Hindlimb muscle (tissue), 1 donor: ENCODE data around the gene RAB40C. TPM values are rescaled to one million over a fixed set of nuclear protein-coding genes. Genes with fewer than 3 reads are reported as not detected.

ENCODE experiments used
- DNase-seq: peaks from one replicate; pipeline ENCODE4 v3.0.0-alpha.2; 2013
- polyA plus RNA-seq: library from polyadenylated mRNA; unstranded; fragments of 120-200 nt; gene quantifications from one replicate; pipeline ENCODE4 v1.2.1, GENCODE V29; 2013; ENCODE audit not compliant: insufficient read length

Gene RAB40C
- polyA plus RNA-seq, 1 donor: 15.4 TPM

DNA sequence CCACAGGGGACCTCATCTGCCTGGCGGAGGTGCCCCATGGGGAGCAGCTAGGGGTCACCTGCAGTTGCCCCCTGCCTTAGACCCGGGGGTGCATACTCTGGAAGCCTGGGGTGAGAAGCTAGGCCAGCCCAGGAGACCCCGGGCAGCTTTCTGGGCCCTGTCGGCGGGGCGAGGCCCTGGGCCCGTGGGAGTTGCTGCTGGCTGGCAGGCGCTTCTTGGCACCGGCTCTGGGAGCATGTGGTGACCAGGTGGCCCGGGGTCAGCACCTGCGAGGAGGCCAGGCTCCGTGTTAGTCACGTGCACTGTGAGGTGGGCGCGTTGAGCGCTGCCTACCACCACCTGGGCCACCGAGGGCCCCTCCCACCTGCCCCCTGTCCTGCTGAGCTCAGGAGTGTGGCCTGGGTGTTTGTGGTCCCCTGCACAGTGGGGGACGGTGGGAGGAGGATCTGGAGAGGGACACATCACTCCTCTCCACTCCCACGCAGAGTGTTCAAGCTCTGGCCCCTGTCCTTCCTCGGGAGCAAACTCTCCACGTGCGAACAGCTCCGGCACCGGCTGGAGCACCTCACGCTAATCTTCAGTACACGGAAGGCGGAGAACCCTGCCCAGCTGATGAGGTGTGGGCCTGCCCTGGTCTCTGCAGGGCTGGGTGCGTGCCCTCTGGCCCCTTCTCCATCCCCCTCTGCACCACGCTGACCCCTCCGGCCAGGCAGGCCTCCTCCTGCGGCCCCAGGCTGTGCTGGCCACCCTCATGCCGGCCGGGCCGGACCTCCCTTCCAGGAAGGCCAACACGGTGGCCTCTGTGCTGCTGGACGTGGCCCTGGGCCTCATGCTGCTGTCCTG, 14.3 kb upstream of the RAB40C start:
- no peak for DNase-seq

DNA sequence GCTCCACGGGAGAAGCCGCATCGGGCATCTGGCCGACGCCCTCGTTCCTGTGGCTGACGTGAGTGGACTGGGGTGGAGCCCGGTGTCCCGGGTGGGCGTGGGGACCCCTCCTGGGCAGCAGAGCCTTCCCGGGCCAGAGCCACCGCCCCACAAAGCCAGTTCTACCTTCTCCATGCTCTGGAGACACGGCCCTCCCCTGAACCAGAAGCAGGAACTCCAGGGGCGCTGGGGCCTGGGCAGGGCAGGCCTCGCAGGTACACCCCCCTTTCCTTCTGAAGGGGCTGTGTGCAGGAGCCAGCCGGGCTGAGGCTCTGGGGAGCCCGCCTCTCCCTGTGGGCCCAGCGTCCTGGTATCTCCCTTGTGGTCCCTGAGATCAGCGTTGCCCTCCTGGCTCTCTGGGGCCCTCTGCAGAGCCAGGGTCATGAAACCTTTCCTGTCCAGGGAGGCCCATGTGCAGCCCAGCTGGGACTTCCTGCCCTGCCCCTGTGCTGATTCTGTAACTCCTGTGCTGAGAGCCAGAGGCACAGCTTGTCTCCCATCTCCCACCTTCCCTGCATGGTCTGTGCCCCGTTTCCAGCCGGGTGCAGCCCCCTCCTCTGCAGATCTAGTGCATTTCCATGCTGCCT, 13.6 kb upstream of the RAB40C start:
- no peak for DNase-seq

DNA sequence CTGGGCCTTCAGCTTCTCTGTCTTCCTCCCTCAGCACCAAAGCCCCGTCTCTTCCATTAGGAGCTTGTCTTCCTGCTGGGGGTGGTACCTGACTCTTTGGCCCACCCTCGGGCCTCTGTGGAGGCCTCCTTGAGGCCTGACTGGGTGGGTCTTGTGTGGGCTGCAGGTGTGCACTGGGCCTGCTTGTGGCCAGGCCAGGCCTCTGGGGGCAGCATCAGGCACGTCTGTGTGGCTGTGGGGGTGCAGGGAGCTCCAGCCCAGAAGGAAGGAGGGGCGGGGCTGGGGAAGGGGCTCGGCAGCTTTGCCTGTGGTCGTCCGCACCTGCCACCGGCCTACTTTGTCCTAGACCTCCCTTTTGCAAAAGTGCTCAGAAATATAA, 13.1 kb upstream of the RAB40C start:
- no peak for DNase-seq

DNA sequence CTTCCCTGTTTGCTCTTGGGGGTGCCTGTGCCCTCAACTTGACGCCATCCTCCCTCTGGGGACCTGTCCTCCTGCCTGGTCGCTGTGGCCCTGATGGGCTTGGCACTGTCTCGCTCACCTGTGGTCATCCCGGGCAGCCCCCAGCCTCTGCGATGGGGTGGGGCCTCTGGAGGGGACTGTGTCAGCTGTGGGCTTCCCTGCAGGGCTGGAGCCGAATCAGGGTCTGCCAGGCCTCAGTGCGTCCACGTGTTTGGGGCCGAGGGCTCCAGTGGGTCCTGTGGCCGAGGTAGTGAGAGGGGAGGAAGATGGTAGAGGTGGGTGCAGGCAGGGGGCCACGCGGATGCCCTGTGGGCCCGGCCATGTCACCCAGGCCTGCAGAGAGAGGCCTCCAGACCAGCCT, 12.1 kb upstream of the RAB40C start:
- DNase-seq: no peak

DNA sequence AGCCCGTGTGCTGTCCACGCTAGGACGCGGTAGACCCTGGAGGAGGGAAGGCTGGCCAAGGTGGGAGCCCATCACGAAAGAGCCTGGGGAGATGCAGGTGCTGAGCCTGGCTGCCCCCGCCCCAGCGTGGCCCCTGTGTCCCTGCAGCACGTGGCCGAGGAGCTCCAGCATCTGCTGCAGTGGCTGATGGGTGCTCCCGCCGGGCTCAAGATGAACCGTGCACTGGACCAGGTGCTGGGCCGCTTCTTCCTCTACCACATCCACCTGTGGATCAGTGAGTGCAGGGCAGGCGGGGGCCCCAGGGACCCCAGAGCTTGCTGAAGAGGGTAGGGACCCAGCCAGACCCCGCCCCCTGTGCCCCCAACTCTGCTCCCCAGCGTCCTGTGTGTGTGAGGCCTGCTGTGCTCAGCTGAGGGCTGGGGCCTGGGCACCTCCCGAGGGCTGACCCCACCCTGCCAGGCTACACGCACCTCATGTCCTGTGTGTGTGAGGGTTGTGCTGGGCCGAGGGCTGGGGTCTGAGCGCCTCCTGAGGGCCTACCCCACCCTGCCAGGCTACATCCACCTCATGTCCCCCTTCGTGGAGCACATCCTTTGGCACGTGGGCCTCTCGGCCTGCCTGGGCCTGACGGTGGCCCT, 11.5 kb upstream of the RAB40C start:
- DNase-seq: no peak

DNA sequence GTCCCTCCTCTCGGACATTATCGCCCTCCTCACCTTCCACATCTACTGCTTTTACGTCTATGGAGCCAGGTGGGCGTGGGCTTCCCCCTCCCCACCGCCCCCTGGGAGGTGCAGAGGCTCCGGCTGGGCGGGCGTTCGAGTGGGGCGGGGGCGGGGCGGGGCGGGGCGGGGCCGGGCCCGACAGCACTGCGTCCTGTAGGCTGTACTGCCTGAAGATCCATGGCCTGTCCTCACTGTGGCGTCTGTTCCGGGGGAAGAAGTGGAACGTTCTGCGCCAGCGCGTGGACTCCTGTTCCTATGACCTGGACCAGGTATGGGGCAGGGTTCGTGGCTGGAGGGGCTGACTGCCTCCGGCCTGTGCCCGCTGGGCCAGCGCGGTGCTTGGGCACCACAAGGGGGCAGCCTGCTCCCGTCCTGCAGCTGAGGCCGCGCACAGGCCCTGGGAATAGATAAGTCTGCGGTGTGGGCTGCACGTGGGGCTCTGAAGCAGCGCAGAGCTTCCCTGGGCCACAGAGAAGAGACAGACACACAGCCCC, 10.9 kb upstream of the RAB40C start:
- no peak for DNase-seq

DNA sequence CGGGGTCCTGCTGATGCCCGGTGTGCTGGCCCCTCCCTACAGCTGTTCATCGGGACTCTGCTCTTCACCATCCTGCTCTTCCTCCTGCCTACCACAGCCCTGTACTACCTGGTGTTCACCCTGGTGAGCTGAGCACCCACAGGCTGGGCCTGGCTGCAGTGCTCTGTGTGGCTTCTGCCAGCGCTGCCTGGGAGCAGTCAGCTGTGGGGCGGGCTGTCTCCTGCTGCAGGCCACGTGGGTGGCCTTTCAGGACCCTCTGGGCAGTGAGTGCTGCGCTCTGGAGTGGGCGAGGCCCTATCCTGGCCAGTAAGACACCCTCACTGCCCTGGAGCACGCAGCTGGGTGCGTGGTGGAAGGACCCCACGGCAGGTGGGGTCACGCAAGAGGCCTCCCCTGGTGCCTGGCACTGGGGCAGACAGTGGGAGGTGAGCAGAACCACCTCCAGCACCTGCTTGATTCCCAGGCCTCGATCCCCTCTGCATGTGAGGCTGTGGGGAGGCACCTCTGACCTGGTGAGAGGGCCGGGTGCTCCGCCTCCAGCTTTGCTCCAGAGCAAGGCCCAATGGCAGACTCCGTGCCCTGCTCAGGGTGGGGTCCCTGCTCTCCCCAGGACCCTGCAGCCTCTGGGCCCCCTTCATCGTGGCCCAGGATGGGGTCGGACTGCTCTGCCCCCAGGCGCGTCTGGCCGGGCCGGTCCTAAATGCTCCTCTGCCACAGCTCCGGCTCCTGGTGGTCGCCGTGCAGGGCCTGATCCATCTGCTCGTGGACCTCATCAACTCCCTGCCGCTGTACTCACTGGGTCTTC, 9.5 kb upstream of the RAB40C start:
- DNase-seq: no peak

DNA sequence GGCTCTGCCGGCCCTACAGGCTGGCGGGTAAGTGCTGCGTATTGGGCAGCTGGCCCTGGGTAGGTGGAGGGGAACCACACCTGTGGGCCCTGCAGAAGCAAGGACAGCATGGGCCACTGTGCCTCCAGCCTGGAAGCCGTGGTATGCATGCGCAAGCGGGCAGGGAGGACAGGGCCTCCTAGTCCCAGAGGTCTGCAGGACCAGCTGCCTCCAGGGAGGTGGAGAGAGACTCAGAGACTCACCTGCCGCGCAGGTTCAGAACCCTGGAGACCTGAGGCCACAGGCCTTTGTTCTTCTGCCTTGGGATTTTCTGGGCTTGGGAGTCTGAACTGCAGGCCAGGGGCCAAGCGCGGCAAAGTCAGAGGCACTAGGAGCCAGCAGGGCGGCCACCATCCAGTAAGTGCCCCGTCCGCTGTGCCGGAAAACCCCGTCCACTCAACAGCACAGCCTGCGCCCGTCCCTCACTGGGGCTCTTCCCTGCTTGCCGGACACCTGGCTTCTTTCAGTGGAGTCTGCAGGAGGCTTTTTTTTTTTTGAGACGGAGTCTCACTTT, 8.8 kb upstream of the RAB40C start:
- no peak for DNase-seq

DNA sequence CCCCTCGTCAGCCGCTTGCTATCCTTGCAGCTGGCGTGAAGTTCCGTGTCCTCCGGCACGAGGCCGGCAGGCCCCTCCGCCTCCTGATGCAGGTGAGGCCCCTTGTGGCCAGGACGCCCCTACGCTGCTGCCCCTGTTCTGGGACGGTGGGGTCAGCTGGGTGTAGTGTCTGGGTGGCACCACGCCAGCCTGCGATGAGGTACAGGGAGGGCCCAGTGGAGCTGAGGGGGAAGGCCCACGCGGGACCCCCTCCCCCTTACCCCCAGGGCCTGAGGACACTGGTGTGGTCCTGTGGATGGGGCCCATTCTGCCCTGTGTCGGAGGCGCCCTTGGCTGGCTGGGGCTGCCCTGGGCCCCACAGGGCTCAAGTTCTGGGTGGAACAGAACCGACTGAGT, 7.7 kb upstream of the RAB40C start:
- no peak for DNase-seq

DNA sequence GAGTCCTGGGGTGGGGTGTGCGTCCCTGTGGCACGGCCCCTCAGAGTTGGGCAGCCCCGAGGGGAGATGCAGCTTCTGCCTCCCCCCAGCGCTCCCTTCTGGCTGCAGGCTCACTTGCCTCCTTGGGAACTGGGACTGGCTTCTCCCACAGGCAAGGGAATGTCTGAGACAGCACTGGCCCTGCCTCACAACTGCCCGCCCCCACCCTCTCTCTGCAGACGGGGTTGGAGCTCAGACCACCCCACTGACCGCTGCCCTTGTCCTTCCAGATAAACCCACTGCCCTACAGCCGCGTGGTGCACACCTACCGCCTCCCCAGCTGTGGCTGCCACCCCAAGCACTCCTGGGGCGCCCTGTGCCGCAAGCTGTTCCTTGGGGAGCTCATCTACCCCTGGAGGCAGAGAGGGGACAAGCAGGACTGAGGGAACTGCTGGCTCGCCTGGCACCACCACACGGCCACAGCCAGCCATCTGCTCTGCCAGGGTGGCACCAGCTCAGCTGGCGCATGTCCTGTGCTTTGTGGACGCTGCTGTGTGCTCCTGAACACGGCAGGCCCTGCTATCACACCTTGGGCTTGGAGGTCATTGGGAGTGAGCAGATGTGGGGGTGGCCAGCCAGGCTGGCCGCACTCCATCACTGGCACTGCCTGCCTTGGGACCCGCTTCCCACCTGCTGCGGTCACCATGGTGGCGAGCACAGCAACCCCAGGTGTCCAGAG, 7.1 kb upstream of the RAB40C start:
- no peak for DNase-seq

DNA sequence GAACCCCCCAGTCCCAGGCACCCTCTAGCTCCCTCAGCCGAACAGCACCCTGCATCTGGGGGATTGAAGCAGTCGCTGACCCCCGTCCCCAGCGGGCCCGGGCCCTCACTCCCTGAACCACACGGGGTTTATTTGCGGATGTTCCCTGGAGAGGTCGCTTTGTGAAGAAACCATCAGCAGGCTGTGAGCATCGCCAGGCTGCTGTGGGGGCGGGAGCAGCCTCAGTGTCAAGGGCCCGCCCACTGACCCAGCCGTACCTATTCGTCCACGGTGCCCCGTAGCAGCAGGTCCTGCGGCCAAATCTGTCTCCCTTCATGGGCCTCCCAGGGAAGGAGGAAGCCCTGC, 6.4 kb upstream of the RAB40C start:
- DNase-seq: no peak

DNA sequence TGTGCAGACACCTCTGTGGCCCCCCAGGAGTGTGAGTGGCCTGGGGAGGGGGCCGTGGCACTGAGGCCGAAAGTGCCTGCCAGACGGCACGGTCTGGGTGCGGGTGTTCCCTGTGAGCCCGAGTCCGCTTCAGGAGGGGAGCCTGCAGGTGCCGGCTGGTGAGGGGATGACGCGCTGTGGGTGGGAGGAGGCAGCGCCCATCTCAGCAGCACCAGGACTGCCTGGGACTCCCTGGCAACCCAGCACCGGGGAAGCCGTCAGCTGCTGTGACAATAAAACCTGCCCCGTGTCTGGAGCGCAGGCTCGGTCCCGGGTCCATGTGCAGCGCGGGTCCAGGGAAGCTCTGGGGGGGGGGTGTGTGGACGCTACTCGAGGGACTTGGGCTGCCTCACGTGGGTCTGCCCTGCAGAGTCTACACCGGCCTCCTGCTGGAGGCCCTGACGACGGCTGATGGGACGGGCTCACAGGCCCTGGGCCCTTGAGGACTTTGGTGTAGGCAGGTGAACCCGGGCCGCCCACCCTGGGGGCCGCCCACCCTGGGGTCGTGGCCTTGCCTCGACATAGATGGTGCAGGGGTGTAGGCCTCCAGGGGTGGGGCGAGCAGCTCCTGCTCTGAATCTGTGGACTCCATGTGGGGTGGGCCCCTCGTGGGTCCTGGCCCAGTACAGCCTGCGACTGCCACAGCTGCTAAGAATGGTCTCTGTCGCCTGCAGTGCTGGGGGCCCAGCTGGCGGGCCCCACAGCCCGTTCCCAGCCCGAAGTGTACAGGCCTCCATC, 5.9 kb upstream of the RAB40C start:
- no peak for DNase-seq

DNA sequence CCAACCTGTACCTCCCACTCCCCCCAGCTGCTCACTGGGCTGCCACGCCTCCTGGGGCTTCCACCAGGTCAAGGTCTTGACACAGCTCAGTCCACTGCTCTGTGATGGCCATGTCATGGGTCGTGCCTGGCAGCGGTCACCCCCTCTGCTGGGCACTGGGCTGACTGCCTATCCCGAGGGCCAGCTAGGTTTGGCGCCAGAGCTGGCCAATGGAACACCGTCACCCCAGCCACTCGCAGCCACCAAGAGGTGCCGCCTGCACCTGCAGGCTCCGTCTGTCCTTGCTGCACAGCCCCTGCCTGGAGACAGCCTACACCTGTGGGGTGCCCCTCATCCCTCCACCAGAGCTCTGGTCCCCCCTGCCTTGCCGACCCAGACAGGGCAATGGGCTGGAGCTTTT, 4.5 kb upstream of the RAB40C start:
- no peak for DNase-seq

DNA sequence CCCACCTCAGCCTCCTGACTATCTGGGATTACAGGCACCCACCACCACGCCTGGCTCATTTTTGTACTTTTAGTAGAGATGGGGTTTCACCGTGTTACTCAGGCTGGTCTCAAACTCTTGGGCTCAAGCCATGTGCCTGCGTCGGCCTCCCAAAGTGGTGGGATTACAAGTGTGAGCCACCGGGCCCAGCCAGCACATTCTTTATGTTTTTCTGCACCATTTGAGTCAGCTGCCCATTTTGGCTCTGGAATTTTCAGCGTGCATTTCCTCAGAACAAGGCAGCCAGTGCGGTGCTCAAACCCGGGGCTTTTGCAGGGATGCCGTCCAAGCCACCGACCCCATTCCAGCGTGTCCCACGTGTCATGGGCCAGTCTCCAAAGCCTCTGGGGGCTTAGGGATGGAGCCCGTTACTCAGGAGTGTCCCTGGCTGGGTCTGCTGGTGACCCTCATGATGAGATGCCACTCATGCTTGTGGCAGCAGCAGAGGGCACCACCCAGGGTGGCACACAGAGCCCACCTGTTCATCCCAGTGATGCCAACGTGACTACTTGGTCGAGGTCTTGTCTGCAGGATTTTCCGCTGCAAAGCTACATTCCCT, 3.7 kb upstream of the RAB40C start:
- DNase-seq: no peak

DNA sequence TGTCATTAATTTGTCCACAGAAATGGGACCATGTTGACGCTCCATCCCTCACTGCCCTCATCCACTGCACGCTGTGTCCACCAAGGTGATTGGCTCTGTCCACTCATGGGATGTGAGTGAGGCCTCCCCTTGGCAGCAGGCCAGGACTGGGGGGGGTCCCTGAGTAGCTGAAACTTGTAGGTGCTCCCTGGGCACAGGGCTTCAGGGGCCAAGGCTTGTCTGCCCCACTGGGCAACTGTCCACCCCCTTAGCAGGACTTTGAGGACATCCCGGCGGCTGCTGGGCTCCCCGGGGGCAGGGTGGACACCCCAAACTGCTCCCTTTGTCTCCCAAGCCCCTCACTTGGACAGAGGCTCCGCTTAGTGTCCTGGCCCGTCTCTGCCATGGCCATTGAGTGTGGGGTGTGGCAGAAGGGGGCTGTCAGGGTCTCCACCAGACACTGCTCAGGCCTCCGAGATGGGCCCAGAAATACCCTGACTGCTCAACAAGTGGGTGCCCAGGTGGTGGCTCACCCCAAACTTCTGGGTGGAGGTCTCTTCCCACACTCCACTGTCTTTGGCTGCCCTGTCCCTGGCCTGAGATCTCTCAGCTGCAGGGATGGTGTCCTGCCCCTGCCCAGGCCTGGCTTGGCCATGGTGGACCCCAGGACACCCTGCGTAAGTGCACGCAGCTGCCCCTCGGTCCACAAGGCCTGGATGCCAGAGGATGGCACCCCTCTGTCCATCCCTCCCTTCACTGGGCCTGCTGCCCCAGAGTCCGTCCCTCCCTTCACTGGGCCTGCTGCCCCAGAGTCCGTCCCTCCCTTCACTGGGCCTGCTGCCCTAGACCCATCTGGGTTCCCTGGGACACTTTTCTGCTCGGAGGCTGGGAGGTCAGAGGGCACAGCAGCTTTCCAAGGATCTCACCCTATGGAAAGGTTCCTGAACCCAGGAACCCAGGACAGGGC, 2.9 kb upstream of the RAB40C start:
- no peak for DNase-seq

DNA sequence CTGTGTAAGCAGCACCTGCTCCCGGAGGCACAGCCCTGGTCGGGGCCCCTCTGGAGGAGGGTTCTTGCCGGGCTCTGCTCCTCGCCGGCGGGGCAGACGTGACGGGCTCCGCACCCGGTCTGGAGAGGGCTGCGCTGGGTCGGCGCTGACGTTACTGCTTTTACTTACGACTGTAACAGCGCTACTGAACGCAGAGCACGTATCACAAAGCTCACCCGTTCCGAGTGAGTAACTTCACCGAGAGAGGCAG, 1.3 kb upstream of the RAB40C start:
- no peak for DNase-seq

DNA sequence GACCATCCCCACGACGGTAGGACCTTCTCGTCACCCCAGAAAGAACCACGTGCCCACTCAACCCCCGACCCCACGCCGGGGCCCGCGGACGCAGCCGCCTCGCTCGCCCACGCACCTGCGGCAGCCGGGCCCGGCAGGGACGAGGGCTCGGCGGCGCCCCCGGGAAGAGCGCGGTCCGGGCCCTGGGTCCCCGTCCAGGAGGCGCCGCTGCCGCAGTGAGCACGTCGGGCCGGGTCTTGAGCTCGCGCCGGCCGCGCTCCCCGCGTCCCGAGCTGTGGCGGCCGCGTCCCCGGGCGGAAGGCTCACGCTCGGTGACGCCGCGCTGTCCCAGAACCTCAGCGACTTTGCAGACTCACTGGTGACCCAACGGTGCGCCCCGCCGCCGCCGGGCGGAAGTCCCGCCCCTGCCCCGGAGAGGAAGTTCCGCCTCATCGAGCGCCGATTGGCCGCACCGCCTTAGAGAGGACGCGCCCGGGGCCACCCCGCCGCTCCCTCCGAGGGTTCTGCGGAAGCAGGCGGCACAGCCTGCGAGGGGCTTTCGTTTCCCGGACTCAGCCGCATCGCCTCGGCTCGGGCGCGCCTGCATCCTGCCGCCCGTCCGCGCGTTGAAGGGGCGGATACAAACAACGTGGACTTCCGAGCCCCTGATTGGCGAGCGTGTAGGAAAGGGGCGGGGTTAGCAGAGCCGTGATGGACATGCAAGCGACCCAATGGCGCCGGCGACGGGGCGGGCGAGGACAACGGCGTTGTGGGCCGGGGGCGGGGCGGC, 793 bp upstream of the RAB40C start:
- DNase-seq: peak; percentile 98

DNA sequence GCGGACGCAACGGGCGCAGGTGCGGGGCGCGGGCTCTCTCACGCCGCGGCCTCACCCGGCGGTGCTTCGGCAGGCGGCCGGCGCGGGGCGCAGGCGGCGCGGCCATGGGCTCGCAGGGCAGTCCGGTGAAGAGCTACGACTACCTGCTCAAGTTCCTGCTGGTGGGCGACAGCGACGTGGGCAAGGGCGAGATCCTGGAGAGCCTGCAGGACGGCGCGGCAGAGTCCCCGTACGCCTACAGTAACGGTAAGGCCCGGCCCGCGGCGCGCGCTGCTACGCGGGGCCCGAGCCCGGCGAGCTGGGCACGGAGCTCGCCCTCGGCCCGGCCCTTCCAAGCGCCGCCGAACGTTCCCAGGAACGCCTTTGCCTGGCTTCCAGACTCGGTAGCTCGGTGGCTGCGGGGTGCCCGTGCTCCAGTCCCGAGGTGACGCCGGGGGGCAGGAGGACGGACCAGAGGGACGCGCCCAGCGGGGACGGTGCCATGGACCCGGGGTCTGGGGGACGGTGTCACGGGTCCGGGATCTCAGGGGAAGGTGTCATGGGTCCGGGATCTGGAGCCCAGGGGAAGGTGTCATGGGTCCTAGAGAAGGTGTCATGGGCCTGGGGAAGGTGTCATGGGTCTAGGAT, 435 bp downstream of the RAB40C start:
- DNase-seq: peak; percentile 59

DNA sequence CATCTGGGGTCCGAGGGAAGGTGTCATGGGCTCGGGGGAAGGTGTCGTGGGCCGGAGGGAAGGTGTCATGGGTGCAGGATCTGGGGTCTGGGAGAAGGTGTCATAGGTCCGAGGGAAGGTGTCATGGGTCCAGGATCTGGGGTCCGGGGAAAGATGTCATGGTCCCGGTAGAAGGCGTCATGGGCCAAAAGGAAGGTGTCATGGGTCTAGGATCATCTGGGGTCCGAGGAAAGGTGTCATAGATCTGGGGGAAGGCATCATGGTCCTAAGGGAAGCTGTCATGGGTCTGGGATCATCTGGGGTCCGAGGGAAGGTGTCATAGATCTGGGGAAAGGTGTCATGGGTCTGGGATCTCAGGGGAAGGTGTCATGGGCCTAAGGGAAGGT, 942 bp downstream of the RAB40C start:
- no peak for DNase-seq
